Peyer's patch (tissue), 4 donors: ENCODE data around the gene MEPE. TPM values are rescaled to one million over a fixed set of nuclear protein-coding genes. Genes with fewer than 3 reads are reported as not detected.
"Not testable (repeated sequence)": the region's sequence is repeated elsewhere in the genome, so short reads cannot be mapped to it uniquely, and the experiment has no call there.

ENCODE experiments used
- DNase-seq, 3 donors: peaks; one replicate each; pipeline ENCODE4 v3.0.0-alpha.2; 2017 to 2019
- H3K27ac ChIP-seq, 4 donors: fragments of 200-600 bp; sonication (generic); one replicate each; pipeline ENCODE4 v1.5.1; 2016 to 2019
- H3K27me3 ChIP-seq, 2 donors: fragments of 200-600 bp; sonication (generic); one replicate each; pipeline ENCODE4 v1.5.1; 2019
- H3K36me3 ChIP-seq, 3 donors: fragments of 200-600 bp; sonication (generic); one replicate each; pipeline ENCODE4 v1.5.1; 2016 to 2019
- H3K4me1 ChIP-seq, 4 donors: fragments of 200-600 bp; sonication (generic); one replicate each; pipeline ENCODE4 v1.5.1; 2016 to 2019
- H3K4me3 ChIP-seq, 4 donors: fragments of 200-600 bp; sonication (generic); 1 replicate in 3 of 4; 2 replicates in 1 of 4; pipeline ENCODE4 v1.5.1; 2016 to 2019; ENCODE audit warnings: mild to moderate bottlenecking in 1 of 4
- H3K9me3 ChIP-seq, 4 donors: fragments of 200-600 bp; sonication (generic); one replicate each; pipeline ENCODE4 v1.5.1; 2016 to 2019; ENCODE audit warnings: mild to moderate bottlenecking in 1 of 4
- POLR2A ChIP-seq, 2 donors: fragments of 450-650 bp; IDR thresholded peaks; one replicate each; pipeline ENCODE4 v1.5.1; 2017; ENCODE audit warnings: antibody characterized with exemption in 2 of 2, mild to moderate bottlenecking in 2 of 2, moderate library complexity in 2 of 2
- total RNA-seq, 4 donors: library from RNA; depleted of rRNA; stranded (reverse); fragments of >200 nt; gene quantifications; one replicate each; pipeline ENCODE4 v1.1.0, GENCODE V29; 2016
- TF ChIP-seq, protein P1 (sequence below), 6 experiments: fragments of 450-650 bp in 4 of 6; fragments of 200-600 bp in 2 of 6; sonication (generic) in 1 of 6; IDR thresholded peaks; one replicate each; pipeline ENCODE4 v1.5.1; 2017 to 2019; ENCODE audit warnings: antibody characterized with exemption in 6 of 6, mild to moderate bottlenecking in 3 of 6, moderate library complexity in 1 of 6

MEPE gene
- total RNA-seq, 4 donors from 2014 or later = not detected

DNA sequence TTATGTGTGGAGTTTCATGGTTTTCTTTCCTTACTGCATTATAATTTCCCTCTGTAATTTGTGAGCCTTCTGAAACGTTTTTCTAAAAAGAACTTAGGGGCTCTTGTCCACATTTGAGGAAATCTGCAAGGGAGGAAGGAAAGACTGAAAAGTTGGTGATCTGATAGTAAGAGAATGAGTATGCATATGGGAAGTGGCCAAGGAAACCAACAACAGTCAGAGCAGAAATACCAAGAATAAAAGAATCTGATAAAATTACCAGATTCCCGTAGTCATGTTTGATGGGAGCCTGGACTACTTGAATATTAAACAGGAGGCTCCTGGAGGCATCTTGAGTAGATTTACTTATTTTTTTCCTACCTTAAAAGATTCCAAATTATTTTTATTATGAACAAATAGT is 50.1 kb downstream of the MEPE start:
- no peak overlapping the region for H3K4me3 ChIP-seq
- H3K36me3 ChIP-seq = no peaks in the 10 kb centered on the region
- H3K27ac ChIP-seq = no peak overlapping the region
- no peaks in the 10 kb centered on the region for H3K4me1 ChIP-seq
- H3K27me3 ChIP-seq = no peaks in the 10 kb centered on the region
- DNase-seq = no peak
- no peak for TF ChIP-seq POLR2A (IDR thresholded peaks at IDR 0.05)
- TF ChIP-seq, protein P1, sequence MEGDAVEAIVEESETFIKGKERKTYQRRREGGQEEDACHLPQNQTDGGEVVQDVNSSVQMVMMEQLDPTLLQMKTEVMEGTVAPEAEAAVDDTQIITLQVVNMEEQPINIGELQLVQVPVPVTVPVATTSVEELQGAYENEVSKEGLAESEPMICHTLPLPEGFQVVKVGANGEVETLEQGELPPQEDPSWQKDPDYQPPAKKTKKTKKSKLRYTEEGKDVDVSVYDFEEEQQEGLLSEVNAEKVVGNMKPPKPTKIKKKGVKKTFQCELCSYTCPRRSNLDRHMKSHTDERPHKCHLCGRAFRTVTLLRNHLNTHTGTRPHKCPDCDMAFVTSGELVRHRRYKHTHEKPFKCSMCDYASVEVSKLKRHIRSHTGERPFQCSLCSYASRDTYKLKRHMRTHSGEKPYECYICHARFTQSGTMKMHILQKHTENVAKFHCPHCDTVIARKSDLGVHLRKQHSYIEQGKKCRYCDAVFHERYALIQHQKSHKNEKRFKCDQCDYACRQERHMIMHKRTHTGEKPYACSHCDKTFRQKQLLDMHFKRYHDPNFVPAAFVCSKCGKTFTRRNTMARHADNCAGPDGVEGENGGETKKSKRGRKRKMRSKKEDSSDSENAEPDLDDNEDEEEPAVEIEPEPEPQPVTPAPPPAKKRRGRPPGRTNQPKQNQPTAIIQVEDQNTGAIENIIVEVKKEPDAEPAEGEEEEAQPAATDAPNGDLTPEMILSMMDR (IDR thresholded peaks at IDR 0.05) = no peak
- H3K9me3 ChIP-seq = no peaks in the 10 kb centered on the region

- Histone ChIP-seq H3K4me1 (no peaks in the 10 kb centered on the region), H3K4me3 (no peak overlapping the region), H3K36me3 (no peaks in the 10 kb centered on the region), H3K27ac (no peak overlapping the region), H3K27me3 (no peaks in the 10 kb centered on the region), H3K9me3 (peaks cover 0 to 2% (median 0%) of the 10 kb centered on the region in 4 donors)
- TF ChIP-seq, protein P1 (IDR thresholded peaks at IDR 0.05) = no peak
- no peak for TF ChIP-seq POLR2A (IDR thresholded peaks at IDR 0.05)
- DNase-seq = no peak
These were observed 52.3 kb downstream of the MEPE start for GRCh38 chr4:87884976-87885549.

GRCh38 chr4:87886083-87886482 is 53.3 kb downstream of the MEPE start:
- no peak for TF ChIP-seq POLR2A (IDR thresholded peaks at IDR 0.05)
- TF ChIP-seq, protein P1 (IDR thresholded peaks at IDR 0.05) = no peak

GRCh38 chr4:87890753-87891152 is 58.0 kb downstream of the MEPE start:
- H3K4me3 ChIP-seq = not testable (repeated sequence)

More at GRCh38 chr4:87886083-87886482, 53.3 kb downstream of the MEPE start:
- DNase-seq = no peak
- Histone ChIP-seq H3K27me3 (no peaks in the 10 kb centered on the region), H3K4me3 (no peak overlapping the region), H3K27ac (no peak overlapping the region), H3K9me3 (peaks cover 0 to 2% (median 0%) of the 10 kb centered on the region in 4 donors), H3K4me1 (no peaks in the 10 kb centered on the region), H3K36me3 (no peaks in the 10 kb centered on the region)

GRCh38 chr4:87895964-87896621 is 63.3 kb downstream of the MEPE start:
- H3K27me3 ChIP-seq = no peaks in the 10 kb centered on the region
- H3K4me1 ChIP-seq = no peaks in the 10 kb centered on the region
- DNase-seq = no peak
- no peak overlapping the region for H3K4me3 ChIP-seq
- H3K9me3 ChIP-seq = no peaks in the 10 kb centered on the region
- H3K27ac ChIP-seq = no peak overlapping the region
- TF ChIP-seq, protein P1 (IDR thresholded peaks at IDR 0.05) = no peak
- TF ChIP-seq POLR2A (IDR thresholded peaks at IDR 0.05) = no peak
- H3K36me3 ChIP-seq = no peaks in the 10 kb centered on the region

More at GRCh38 chr4:87890753-87891152, 58.0 kb downstream of the MEPE start:
- H3K27me3 ChIP-seq, H3K4me1 ChIP-seq, H3K9me3 ChIP-seq, DNase-seq, H3K36me3 ChIP-seq, H3K27ac ChIP-seq: not testable (repeated sequence)

Other genes with a start within 250 kb of the MEPE start
- not detected for gene DSPP, start 224.4 kb upstream of the MEPE start, total RNA-seq
- not detected for gene DMP1, start 182.7 kb upstream of the MEPE start, total RNA-seq
- gene IBSP, start 33.4 kb upstream of the MEPE start, total RNA-seq = not detected
- gene SPP1, start 142.7 kb downstream of the MEPE start, total RNA-seq = 10 to 100 TPM in 2 of 4 donors, 1 to 10 TPM in 1, not detected in 1; 4.3 to 31.2 (median 19.3) TPM
- 100 to 1,000 TPM in 1 of 4 donors, 10 to 100 TPM in 2, 1 to 10 TPM in 1; 9.8 to 238 (median 23.4) TPM for gene PKD2, start 174.7 kb downstream of the MEPE start, total RNA-seq